Body of pancreas (tissue), 4 donors: Measurements from ENCODE around the gene RPL12.

ENCODE experiments used
- POLR2A ChIP-seq, 3 donors: fragments of 450-650 bp; IDR thresholded peaks; one replicate each; pipeline ENCODE4 v1.6.1; 2016; ENCODE audit warnings: antibody characterized with exemption in 3 of 3, mild to moderate bottlenecking in 2 of 3
- TF ChIP-seq, protein P1 (sequence below), 7 experiments: fragments of 450-650 bp in 4 of 7; fragments of 200-600 bp in 3 of 7; sonication (generic) in 3 of 7; IDR thresholded peaks; one replicate each; pipeline ENCODE4 v1.5.1; 2016 to 2019; ENCODE audit warnings: antibody characterized with exemption in 7 of 7

DNA sequence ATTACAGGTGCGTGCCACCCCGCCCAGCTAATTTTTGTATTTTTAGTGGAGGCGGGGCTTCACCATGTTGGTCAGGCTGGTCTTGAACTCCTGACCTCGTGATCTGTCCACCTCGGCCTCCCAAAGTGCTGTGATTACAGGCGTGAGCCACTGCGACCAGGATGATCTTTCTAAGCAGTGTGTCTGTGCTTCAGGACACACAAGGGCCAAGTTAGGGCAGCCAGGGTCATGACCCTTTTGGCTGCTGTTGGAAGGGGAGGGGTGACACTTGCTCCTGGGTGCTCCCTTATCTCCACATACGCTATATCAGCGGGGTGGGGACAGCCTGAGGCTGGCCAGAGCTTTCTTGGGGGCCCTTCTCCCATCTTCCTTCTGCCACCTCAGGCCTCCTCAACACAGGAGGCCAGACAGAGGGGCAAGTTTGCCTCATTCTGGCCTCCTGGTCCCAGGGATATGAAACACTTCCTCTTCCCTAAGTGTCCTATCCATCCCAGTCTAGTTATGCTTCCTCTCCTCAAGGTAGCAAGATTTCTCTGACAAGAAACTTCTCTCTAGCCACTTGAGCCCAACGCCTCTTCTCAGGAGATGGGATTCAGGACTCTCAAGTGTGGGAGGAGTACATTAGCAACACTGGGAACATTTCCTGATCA lies 28.9 kb downstream of the RPL12 start:
- TF ChIP-seq POLR2A (IDR thresholded peaks at IDR 0.05): no peak
- TF ChIP-seq, protein P1, sequence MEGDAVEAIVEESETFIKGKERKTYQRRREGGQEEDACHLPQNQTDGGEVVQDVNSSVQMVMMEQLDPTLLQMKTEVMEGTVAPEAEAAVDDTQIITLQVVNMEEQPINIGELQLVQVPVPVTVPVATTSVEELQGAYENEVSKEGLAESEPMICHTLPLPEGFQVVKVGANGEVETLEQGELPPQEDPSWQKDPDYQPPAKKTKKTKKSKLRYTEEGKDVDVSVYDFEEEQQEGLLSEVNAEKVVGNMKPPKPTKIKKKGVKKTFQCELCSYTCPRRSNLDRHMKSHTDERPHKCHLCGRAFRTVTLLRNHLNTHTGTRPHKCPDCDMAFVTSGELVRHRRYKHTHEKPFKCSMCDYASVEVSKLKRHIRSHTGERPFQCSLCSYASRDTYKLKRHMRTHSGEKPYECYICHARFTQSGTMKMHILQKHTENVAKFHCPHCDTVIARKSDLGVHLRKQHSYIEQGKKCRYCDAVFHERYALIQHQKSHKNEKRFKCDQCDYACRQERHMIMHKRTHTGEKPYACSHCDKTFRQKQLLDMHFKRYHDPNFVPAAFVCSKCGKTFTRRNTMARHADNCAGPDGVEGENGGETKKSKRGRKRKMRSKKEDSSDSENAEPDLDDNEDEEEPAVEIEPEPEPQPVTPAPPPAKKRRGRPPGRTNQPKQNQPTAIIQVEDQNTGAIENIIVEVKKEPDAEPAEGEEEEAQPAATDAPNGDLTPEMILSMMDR (IDR thresholded peaks at IDR 0.05): no peak
